NAMALWA (cell line): ENCODE results near the gene GID8.
A peak's percentile ranks its signal among the peaks of the same experiment; 100 is the strongest.

Experiments used
- DNase-seq: peaks from one replicate; pipeline ENCODE4 v3.0.0-alpha.2; 2015; ENCODE audit warnings: low spot score

The GID8 gene

GRCh38 chr20:62902926-62903615 lies 34.9 kb upstream of the GID8 start:
- no peak for DNase-seq

DNA sequence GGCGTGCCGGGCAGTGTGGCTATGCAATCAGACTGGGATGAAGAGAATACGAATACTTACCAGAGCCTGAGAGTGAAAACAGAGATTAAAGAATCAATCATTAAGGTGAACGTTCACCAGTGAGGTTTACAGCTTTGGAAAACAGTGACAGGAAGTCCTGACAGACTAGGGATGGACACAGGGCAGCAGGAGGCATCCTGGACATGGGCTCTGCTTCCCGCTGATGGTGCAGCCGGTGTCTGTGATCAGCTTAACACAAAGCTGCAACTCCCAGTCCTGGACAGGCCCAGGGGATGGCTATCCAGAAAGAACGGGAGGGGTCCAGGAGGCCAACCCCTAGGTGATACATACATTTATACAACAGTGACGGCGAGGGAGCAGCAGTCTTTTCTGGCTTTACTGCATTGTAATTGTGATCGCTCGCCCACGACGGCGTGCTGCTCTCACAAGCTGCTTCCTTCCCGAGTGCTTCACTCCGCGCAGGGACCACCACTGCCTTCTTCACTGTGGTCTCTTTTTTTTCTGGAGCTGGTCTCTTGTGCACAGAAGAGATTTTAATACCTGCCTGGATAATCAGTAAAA lies 32.3 kb upstream of the GID8 start:
- DNase-seq = no peak

DNA sequence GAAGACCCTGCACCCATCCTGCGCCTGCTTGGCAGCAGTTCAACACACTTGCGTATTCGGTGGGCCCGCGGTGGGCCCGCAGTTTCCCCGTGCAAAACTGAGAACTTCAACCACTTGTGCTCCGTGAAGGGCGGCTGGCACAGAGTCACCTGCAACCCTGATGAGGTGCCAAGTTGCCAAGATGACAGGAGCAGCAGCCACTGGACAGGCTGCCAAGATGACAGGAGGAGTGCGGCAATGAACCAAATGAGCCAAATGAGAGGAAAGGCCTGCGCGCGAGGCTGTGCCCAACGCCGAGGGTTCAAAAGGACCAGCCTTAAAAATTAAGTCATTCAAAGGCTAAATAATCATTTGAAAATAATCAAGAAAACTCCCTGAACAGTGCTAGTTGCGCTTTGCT lies 31.7 kb upstream of the GID8 start:
- DNase-seq = no peak

GRCh38 chr20:62906647-62907375 lies 31.1 kb upstream of the GID8 start:
- no peak for DNase-seq

- peak; percentile 71 for DNase-seq
Measured at GRCh38 chr20:62907384-62908317, 30.3 kb upstream of the GID8 start.

- no peak for DNase-seq
Measured at GRCh38 chr20:62908971-62909791, 28.8 kb upstream of the GID8 start.

DNA sequence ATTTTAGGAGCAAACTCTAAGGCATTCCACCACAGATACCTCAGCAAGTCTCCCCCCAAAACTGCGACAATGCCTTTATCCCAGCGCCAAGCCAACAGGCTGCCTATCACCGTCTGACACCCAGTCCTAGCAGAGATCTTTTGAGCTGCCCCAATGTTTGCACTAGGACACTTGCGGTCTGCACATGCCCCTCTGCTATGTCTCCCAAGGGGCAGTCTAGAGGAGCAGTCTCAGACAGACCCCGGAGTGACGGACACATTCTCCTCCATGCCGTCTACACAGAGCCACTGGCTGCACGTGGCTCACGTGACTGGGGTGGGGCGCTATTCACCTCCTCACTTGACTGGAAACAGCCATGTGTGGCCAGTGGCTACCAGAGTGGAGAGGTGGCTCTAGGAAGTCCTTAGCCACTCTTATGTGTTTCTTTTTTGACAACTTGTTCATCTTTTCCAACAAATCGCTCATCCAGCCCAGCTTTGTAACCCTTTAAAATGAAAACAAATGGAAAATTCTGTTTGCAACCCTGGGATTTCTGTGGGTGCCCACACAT lies 27.7 kb upstream of the GID8 start:
- DNase-seq = no peak

DNA sequence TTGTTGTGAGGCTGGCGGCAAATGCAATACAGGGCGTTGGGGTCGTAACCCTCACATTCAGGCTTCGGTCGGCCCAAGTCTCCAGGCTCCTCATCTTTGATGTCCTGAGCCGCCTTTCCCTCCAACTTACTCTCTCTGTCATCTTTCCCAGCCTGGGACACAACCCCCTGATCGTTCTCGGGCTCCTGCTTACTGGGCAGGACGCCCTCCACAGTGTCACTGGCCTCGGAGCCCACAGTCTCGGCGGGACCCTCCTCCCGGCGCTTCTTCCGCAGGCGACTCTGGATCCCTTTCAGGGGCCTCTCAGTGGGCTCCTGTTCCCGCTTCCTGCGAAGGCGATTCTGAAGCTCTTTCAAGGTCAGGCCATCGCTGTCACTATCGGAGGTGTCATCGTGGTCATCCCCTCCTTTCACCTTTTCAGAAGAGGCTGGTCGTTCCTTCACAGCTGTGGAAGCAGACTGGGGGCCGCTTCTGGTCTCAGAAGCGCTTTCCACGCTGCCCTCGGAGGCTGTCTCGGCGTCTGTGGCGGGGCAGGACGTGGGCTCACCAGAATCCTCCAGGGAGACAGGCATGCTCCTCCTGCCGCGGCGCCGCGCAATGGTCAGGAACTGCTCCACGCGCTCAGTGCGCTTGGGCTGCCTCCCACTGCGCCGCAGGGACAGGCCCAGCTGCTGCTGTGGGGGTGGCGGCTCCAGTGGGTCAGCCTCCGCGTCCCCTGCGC lies 27.0 kb upstream of the GID8 start:
- DNase-seq = no peak

GRCh38 chr20:62911701-62912280 lies 26.2 kb upstream of the GID8 start:
- DNase-seq = no peak

DNA sequence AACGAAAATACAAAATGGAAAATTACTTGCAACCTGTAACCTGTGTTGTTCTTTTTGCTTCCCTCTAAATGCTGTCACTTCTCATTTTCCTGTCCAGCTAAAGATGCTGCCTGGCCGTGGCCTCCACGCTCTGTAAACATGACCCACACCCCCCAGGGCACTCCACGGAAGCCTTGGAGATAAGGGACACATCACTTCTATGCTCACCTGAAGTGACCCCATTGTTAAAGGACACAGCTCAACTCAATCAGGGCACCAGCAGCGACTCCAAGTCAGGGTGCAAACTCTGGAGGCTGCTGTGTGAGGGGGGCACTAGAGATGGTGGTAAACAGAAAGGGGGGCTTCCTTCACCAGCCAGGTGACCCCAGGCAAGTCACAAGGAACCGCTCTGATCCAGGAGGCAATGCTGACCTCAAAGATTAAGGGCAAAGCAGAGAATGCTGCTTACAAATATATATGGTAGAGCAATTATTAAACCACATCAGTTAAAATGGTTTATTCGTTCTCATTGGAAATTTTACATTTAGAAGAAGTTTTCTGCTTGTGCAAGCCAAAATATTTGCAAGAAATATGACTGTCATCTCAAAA lies 24.8 kb upstream of the GID8 start:
- no peak for DNase-seq

DNA sequence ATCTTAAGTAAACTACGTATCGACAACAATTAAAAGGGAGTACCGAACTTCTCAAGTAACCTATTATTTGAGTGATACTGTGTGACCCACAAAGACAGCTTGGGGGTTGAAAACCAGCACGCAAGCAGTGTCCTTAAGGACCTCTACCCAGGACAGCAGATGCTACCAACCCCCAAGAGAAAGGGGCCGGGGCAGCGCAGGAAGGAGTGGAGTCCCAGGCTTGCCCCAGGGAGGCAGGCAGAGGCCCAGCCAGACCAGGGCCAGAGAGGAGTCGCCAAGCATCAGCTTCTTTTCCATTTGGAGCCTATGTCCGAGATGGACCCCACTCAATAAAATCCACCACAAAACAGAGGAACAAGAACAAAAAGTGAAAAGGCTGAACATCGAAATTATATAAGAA lies 23.5 kb upstream of the GID8 start:
- no peak for DNase-seq

GRCh38 chr20:62914970-62915457 lies 22.9 kb upstream of the GID8 start:
- DNase-seq = peak; percentile 40

GRCh38 chr20:62916703-62917476 lies 21.1 kb upstream of the GID8 start:
- DNase-seq = no peak

- no peak for DNase-seq
Measured at GRCh38 chr20:62917720-62918119, 20.2 kb upstream of the GID8 start.

GRCh38 chr20:62918147-62918546 lies 19.8 kb upstream of the GID8 start:
- peak; percentile 73 for DNase-seq

GRCh38 chr20:62918831-62919230 lies 19.1 kb upstream of the GID8 start:
- peak; percentile 54 for DNase-seq

- no peak for DNase-seq
Measured at GRCh38 chr20:62920039-62920645, 17.8 kb upstream of the GID8 start.

DNA sequence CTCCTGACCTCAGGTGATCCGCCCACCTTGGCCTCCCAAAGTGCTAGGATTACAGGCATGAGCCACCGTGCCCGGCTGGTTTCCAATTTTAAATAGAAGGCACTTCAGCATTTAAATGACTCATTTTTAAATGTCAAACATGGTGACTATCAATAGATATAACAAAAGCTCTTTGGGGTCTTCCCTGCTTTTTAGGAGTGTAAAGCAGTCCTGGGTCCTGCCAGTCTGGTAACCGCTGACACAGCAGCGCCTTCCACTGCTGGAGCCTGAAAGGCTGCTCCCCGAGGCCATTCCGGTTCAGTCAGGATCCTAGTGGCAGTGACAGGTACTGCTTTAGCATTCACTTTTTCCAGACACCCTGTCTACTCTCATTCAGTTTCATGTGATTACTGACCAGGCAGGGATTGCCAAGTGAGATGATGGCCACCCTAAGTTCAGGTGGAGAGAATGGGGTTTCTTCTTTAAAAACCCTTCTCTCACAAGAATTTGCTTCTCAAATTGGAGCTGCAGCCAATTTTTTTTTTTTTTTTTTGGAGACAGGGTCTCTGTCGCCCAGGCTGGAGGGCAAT lies 16.7 kb upstream of the GID8 start:
- DNase-seq = peak; percentile 78
